AG10803 (cell line): ENCODE measurements around the gene MIS12.

Experiments
- DNase-seq: peaks from one replicate; pipeline ENCODE4 v3.0.0; 2010; ENCODE audit warnings: low read depth
- H3K4me3 ChIP-seq: 2 replicates; pipeline ENCODE4 v1.5.1; 2011; ENCODE audit warnings: mild to moderate bottlenecking, low read length, control low read depth
- TF ChIP-seq, protein P1 (sequence below): conservative IDR thresholded peaks from 2 replicates; pipeline ENCODE4 v1.5.1; 2011; ENCODE audit warnings: mild to moderate bottlenecking, low read length, control low read depth, inconsistent platforms

The MIS12 gene

DNA sequence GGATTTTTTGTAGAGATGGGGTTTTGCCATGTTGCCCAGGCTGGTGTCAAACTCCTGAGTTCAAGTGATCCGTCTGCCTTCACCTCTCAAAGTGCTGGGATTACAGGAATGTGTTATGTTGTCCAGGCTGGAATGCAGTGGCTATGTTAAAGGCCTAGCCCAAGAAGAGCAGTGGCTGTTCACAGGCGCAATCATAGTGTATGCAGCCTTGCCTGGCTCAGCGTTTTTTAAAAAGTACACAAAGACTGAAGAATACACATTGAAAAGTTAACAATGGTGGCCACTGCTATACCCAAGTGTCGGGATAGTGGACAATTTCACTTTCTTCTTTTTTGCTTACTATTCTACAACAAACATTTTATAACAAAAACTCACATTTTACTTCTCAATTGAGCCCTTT is 7.4 kb upstream of the MIS12 start:
- H3K4me3 ChIP-seq = no peak overlapping the region
- TF ChIP-seq, protein P1, sequence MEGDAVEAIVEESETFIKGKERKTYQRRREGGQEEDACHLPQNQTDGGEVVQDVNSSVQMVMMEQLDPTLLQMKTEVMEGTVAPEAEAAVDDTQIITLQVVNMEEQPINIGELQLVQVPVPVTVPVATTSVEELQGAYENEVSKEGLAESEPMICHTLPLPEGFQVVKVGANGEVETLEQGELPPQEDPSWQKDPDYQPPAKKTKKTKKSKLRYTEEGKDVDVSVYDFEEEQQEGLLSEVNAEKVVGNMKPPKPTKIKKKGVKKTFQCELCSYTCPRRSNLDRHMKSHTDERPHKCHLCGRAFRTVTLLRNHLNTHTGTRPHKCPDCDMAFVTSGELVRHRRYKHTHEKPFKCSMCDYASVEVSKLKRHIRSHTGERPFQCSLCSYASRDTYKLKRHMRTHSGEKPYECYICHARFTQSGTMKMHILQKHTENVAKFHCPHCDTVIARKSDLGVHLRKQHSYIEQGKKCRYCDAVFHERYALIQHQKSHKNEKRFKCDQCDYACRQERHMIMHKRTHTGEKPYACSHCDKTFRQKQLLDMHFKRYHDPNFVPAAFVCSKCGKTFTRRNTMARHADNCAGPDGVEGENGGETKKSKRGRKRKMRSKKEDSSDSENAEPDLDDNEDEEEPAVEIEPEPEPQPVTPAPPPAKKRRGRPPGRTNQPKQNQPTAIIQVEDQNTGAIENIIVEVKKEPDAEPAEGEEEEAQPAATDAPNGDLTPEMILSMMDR = no peak
- DNase-seq = no peak

DNA sequence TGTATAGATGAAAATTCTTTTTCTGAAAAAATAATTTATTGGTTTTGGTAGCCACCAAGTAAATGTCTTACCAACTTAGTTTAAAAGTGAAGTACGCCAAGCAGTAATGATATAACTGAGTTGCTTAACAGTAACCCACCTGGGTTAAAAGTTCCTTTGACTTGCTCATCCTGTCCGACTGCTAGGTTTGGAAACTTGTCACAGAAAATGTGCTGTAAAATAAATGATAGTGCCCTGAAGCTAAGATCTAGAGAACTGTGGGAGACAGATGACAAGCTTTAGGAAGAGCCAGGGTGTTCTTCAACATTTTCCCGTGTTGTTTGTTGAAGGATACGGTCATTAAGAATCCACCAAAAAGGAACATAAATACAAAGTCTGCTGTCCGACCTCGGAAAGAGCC is 5.4 kb upstream of the MIS12 start:
- no peak for DNase-seq
- TF ChIP-seq, protein P1 = no peak; the same call in 1 of the 2 replicates
- no peak overlapping the region for H3K4me3 ChIP-seq

DNA sequence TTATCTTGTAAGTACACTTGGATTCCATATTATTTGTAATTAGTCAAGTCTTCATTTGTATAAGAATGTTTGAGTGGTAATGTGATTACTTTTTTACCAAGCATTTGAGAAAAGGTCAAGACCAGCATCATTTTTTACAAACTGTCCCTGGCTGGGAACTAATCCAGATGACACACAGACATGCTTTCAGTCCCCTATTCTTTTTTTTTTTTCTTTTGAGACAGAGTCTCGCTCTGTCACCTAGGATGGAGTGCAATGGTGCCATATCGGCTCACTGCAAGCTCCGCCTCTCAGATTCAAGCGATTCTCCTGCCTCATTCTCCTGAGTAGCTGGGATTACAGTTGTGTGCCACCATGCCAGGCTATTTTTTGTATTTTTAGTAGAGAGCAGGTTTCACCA is 4.9 kb upstream of the MIS12 start:
- no peak overlapping the region for H3K4me3 ChIP-seq
- TF ChIP-seq, protein P1 = no peak
- no peak for DNase-seq

DNA sequence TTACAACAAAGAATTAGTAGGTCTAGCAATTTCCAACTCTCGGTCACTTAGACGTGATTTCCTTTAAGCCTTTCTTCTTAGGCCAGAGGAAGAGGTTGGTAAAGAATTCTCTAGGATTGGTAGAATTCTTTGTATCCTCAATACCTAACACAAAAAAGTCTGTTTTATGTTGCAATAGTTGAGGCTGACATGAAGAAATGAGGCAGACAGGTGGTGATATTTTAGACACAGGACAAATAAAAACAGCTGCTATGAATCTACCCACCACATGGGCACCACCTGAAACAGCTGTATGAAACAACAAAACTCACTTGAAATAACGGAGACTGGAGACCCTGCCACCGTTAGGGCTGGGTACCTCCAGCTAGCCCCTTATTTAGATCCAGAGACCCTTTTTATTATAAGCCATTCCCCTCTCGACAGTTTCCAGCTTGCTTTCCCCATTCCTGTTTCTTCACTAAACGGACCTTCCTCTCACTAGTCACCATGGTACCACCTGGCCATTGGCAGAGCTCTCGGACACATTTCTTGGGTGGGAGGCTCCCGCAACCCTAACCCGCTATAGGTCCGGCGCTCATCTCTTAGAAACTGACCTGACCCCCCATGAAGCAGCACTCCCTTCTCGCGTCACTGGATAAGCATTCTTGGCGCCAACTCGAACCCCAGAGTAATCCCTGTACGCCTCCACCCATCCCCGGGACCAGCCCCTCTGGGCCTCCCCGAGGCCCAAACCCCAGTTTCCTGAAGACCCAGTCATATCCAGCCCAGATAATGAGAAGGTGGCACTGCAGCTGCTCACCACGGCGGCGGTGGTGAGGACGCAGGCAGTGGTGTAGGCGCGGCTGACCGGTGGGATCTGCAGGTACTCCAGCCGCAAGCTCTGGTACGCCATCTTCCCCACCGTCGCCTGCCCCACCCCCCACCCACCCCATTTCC is 828 bp upstream of the MIS12 start, which contains the start of gene DERL2:
Gene DERL2 (minus strand): TSS at position 909 of the 936 bp plus-strand sequence. CDS start 17 bp downstream, at position 892.
- TF ChIP-seq, protein P1 = no peak; the same call in 1 of the 2 replicates
- H3K4me3 ChIP-seq = peak within 1 kb of the TSS; percentile 79
- DNase-seq = peak; percentile 35

DNA sequence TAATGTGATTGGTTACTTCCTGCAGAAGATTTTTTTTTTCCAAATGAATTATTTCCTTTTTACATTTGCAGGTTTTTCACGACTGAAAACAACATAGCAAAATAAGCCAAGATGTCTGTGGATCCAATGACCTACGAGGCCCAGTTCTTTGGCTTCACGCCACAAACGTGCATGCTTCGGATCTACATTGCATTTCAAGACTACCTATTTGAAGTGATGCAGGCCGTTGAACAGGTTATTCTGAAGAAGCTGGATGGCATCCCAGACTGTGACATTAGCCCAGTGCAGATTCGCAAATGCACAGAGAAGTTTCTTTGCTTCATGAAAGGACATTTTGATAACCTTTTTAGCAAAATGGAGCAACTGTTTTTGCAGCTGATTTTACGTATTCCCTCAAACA is 2.4 kb downstream of the MIS12 start:
- DNase-seq = no peak
- TF ChIP-seq, protein P1 = no peak
- H3K4me3 ChIP-seq = no peak overlapping the region

DNA sequence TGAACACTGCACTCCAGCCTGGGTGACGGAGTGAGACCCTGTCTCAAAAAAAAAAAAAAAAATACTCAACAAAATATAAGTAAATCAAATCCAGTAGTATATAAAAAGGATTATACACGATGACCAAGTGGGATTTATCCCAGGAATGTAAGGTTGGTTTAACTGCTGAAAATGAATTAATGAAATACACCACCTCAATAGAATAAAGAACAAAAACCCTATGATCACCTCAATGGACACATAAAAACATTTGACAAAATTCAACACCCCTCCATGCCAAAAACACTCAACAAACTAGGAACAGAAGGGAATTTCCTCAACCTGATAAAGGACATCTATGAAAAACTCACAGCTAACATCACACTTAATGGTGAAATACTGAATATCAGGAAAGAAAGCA is 6.6 kb downstream of the MIS12 start:
- TF ChIP-seq, protein P1 = no peak
- no peak overlapping the region for H3K4me3 ChIP-seq
- DNase-seq = no peak
